ENCODE measurements around the gene PPP1R15A.
"Not testable (repeated sequence)": the region's sequence is repeated elsewhere in the genome, so short reads cannot be mapped to it uniquely, and the experiment has no call there.

The PPP1R15A gene

DNA sequence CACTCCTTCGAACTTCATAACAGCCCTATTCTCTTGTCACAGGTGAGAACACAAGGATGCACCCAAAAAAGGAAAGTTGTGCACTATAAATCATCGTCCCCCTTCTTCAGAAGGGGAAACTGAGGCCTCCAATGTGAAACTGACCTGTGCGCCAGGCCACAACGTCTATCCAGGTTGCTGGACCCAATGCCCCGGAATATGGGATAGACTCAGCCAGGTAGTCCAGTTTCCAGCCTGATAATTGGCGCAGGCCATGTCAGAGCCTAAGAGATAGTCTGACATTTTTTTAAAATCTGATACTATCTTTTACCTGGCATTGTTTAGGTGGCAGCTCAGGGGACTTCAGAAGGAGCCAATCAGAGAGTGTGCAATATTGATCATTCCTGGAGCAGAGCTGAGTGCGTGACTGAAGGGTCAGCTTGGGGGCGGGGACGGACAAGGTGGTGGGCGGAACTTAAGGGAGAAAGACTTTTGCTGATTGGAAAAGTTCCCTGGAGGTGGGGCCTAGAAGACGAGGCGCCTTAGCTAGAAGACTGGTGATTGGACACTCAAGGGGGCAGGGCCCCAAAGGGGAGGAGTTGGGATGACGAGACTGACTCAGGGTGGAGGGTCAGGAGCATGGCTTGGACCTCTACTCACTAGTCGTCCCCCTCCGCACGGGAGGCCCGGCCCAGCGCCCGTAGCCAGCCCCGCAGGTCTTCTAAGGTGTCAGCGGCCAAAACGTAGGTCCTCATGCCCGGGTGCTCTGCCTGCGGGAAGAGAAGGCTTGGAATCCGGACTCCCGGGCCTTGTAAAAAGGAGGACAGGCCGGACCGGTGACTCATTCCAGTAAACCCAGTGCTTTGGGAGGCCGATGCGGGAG lies 12.3 kb upstream of the PPP1R15A start:
- no peak for DNase-seq (ENCODE audit: low read depth)

DNA sequence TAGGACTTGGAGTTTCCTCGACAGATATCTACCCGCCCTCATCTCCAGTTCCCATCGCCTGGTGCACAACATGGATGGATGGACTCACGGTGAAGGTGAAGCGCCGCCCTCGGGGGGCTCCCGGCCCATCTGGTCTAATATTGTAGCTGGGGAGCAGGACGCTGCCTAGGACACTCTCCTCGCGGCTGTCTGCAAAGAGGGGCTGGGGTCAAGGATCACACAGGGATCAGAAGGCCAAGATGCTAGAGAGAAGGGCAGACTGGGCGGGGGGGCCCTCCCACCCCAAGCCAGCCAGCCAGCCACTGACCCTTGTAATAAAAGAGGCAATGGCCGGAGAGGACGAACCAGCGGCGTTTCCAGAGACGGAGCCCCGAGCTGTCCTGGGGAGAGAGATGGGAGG lies 10.9 kb upstream of the PPP1R15A start:
- DNase-seq (ENCODE audit: low read depth) = no peak

DNA sequence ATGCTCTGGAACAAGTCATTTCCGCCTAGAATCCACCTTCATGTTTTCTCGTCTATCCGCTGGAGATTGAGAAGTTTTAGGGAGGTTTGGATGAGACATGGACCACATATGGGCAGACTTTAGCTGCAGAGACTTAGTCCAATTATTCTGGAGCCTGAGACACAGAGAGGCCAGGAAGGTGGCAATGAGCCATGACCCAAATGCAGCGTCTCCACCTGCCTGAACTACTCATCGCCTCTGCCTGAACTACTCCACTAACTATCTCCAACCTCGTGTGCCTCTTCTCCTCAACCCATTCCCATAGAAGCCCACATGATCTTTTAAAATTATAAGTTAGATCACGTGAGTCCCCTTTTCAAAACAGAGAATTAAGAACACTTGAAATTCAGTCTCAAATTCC lies 9.4 kb upstream of the PPP1R15A start:
- DNase-seq (ENCODE audit: low read depth) = no peak

DNA sequence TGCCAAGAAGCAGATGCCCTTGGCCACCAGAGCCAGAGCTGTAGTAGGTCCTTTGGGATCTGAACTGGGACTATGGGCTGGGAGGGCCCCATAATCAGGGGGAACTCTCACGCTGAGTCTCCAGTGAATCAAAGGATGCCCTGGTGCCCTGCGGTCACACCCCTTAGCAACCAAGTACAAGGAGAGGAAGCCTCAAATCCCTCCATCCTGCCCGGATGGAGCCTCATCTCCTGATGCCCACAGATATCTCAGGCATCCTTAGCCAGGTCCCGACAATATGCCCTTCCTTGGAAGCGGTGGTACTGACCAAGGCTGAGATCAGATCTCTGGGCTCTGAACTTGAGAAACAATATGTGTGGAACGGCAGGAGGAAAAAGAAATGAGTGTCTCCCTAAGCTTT lies 5.5 kb upstream of the PPP1R15A start:
- DNase-seq (ENCODE audit: low read depth) = no peak

DNA sequence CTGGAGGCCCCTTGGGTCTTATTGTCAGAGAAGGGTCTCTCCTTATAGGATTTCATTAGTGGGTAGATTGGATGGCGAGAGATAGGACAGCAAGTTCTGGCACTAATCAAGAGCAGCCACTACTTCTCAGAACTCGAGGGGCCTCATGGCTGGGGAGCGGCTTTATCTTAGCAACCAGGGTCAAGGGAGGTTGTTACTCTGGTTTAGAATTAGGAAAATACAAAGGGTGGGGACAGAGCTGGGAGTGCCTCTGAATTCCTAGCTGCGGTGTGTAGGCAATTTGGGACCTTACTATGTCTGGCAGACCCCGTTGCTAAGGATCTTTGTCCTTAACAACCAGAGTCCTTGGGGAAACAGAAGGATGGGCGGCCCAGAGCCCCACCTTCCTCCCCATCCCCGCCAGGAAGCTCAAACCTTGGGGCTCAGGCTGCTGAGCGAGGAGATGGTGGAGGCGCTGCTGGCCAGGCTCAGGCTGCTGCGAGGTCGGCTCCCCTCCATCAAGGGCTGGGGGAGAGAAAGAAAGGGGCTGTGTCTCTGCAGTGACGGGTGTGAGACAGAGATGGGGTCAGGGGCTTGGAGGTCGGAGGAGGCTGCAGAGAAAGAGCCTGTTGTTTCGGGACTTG lies 5.0 kb upstream of the PPP1R15A start:
- DNase-seq (ENCODE audit: low read depth) = no peak

DNA sequence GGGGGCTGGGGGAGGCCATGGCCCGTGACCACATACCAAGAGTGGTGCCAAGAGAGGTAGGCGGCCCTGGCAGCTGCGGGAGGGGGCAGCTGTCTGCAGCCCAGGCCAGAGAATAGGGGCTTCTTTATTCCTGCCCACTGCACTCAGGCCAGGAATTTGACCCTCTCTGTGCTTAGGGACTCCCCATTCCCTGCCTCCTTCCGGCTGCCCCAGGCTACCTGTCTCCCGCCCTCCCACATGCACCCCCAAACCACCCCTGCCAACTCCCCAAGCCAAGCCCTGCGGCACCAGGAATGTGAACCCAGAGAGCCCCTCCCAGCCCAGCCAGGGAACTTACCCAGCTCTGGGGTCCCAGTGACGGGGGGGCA lies 4.5 kb upstream of the PPP1R15A start:
- DNase-seq (ENCODE audit: low read depth) = no peak

DNA sequence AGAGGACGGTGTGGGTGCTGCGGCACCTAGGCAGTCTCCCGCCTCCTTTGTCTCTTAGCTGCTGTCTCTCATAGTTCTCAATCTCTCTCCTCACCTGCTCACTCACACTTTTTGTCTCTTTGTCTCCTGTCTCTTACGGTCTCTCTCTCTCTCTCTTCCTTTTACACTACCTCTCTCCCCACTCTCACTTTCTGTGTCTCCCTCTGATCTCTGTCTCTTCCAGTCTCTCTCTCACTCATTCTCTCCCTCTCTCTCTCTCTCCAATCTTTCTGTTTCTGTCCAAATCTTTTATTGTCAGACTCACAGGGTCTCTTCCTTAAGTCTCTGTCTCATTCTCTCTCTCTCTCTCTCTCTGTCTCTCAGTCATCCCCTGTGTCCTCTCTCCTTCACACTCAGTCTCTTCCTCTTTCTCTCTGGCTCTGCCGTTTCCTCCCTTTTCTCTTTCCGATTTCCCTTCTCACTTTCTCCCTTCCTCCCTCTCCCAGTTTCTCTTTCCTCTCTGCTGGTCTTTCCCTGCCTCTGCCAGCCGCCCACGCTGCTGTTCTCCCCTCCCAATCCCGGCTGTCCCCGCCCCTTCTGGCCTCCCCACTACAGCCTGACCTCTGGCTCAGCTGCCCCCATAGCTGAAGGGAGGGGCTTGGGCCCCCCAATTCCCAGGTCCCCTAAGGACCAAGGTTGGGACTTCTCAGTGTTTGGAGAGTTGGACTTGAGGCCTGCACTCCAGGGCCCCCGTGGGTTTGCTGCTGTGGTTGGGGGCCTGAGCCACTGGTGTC lies 3.9 kb upstream of the PPP1R15A start, which contains the start of gene PLEKHA4:
Gene PLEKHA4 (minus strand): TSS at position 504 of the 773 bp plus-strand sequence. CDS start 997 bp downstream, outside the sequence.
- no peak for DNase-seq (ENCODE audit: low read depth)

DNA sequence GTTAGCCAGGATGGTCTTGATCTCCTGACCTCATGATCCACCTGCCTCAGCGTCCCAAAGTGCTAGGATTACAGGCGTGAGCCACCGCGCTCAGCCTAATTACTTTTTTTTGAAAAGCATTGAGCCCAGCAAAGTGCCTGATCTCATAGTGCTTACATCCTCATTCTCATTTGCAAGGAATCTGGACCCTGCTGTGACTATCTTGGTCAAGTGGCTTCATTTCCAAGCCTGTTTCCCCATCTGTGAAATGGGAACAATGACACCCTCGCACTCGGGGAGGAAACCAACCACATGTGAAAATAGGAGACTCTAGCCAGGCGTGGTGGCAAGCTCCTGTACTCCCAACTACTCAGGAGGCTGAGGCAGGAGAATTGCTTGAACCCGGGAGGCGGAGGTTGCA lies 2.2 kb upstream of the PPP1R15A start:
- no peak for DNase-seq (ENCODE audit: low read depth)

DNA sequence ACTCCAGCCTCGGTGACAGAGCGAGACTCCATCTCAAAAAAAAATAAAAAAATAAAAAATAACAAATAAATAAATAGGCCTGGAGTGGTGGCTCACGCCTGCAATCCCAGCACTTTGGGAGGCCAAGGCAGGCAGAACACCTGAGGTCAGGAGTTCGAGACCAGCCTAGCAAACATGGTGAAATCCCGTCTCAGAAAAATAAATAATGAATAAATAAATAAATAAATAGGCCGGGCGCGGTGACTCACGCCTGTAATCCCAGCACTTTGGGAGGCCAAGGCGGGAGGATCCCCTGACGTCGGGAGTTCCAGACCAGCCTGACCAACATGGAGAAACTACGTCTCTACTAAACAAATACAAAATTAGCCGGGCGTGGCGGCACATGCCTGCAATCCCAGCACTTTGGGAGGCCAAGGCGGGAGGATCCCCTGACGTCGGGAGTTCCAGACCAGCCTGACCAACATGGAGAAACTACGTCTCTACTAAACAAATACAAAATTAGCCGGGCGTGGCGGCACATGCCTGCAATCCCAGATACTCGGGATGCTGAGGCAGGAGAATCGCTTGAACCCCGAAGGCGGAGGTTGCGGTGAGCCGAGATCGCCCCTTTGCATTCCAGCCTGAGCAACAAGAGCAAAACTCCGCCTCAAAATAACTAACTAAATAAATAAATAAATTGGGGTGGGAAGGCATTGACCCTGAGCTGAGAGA lies 595 bp upstream of the PPP1R15A start:
- DNase-seq (ENCODE audit: low read depth) = not testable (repeated sequence)

DNA sequence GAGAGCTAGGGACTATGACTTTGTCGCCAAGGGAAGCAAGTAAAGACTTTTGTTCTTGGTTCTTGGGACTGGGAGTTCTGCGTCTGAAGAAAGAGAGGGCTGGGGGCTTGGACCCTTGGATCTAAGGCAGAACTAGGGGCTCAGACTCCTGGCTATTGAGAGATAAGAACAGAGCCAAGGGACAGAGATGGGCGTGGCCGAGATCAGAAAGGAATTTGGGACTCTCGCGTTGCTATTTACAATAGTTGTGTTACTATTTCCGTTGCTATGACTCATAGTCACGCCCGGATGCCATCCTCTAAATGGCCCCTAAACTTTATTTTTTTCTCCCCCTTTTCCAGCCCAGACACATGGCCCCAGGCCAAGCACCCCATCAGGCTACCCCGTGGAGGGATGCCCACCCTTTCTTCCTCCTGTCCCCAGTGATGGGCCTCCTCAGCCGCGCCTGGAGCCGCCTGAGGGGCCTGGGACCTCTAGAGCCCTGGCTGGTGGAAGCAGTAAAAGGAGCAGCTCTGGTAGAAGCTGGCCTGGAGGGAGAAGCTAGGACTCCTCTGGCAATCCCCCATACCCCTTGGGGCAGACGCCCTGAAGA lies 759 bp downstream of the PPP1R15A start:
- peak; percentile 59 for DNase-seq (ENCODE audit: low read depth)

DNA sequence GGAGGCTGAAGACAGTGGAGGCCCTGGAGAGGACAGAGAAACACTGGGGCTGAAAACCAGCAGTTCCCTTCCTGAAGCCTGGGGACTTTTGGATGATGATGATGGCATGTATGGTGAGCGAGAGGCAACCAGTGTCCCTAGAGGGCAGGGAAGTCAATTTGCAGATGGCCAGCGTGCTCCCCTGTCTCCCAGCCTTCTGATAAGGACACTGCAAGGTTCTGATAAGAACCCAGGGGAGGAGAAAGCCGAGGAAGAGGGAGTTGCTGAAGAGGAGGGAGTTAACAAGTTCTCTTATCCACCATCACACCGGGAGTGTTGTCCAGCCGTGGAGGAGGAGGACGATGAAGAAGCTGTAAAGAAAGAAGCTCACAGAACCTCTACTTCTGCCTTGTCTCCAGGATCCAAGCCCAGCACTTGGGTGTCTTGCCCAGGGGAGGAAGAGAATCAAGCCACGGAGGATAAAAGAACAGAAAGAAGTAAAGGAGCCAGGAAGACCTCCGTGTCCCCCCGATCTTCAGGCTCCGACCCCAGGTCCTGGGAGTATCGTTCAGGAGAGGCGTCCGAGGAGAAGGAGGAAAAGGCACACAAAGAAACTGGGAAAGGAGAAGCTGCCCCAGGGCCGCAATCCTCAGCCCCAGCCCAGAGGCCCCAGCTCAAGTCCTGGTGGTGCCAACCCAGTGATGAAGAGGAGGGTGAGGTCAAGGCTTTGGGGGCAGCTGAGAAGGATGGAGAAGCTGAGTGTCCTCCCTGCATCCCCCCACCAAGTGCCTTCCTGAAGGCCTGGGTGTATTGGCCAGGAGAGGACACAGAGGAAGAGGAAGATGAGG lies 1.5 kb downstream of the PPP1R15A start:
- DNase-seq (ENCODE audit: low read depth) = no peak

DNA sequence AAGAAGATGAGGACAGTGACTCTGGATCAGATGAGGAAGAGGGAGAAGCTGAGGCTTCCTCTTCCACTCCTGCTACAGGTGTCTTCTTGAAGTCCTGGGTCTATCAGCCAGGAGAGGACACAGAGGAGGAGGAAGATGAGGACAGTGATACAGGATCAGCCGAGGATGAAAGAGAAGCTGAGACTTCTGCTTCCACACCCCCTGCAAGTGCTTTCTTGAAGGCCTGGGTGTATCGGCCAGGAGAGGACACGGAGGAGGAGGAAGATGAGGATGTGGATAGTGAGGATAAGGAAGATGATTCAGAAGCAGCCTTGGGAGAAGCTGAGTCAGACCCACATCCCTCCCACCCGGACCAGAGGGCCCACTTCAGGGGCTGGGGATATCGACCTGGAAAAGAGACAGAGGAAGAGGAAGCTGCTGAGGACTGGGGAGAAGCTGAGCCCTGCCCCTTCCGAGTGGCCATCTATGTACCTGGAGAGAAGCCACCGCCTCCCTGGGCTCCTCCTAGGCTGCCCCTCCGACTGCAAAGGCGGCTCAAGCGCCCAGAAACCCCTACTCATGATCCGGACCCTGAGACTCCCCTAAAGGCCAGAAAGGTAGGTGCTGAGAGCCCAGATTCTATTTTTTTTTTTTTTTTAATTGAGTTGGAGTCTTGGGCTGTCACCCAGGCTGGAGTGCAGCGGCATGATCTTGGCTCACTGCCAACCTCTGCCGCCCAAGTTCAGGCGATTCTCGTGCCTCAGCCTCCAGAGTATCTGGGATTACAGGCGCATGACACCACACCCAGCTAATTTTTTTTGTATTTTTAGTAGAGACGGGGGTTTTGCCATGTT lies 2.3 kb downstream of the PPP1R15A start:
- no peak for DNase-seq (ENCODE audit: low read depth)

DNA sequence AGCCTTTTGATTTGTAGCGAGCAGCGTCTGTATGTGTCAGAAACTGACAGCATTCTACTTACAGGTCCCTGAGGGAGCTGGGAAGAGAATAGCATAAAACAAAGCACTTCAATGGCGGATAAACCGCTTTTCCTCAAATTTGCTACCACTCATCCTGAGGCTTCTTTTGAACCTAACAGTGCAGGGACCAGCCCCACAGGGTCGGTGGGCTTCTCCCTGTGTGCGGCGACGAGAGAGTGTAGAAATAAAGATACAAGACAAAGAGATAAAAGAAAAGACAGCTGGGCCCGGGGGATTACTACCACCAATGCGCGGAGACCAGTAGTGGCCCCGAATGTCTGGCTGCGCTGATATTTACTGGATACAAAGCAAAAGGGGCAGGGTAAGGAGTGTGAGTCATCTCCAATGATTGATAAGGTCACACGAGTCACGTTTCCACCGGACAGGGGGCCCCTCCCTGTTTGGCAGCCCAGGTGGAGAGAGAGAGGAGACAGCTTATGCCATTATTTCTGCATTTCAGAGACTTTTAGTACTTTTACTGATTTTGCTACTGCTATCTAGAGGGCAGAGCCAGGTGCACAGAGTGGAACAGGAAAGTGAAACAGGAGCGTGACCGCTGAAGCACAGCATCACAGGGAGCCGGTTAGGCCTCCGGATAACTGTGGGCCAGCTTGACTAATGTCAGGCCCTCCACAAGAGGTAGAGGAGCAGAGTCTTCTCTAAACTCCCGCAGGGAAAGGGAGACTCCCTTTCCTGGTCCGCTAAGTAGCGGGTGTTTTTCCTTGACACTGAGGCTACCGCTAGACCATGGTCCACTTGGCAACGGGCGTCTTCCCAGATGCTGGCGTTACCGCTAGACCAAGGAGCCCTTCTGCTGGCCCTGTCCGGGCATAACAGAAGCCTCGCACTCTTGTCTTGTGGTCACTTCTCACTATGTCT lies 4.1 kb downstream of the PPP1R15A start:
- DNase-seq (ENCODE audit: low read depth) = not testable (repeated sequence)

DNA sequence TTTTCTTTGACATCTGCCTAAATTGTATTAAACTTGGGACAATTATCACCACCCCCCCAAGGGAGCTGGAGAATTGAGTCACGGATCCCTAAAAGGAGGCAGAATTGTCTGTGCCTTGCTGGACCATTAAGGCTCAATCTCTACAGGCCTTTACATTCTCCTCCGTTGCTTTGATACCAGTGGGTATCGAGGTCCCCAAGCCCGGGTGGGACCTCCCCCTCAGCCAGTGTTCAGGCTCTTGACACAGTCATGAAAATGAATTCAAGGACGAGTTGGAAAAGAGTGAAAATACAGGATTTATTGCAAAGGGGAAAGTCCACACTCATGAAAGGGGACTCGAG lies 5.6 kb downstream of the PPP1R15A start:
- DNase-seq (ENCODE audit: low read depth) = no peak

DNA sequence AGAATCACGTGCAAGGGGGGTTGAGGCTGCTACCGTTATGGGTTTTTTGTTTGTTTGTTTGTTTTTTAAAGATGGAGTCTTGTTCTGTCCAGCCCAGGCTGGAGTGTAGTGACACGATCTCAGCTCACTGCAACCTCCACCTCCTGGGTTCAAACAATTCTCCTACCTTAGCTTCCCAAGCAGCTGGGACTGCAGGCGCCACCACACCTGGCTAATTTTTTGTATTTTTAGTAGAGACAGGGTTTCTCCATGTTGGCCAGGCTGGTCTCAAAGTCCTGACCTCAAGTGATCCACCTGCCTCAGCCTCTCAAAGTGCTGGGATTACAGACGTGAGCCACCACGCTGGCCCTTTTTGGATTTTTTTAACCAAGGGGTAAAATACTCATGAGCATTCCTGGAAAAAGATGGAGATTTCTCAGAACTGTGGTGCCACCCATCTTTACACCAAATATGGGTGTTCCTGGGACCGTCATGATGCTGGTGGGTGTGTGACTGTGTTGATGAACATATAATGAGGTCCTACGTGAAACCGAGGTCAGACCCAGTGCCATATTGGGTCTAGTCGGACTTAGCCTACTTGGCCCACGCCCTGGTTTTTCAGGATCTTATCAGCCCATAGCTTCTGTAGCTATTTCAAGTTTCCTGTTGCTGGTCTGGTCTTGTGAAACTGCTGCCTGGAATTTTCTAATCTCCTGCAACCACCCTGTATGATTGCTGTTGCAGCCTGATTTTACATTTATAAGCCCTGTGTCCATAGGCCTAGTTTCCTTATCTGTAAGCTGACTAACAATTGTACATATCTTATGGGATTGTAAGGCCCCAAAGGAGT lies 6.2 kb downstream of the PPP1R15A start:
- no peak for DNase-seq (ENCODE audit: low read depth)

DNA sequence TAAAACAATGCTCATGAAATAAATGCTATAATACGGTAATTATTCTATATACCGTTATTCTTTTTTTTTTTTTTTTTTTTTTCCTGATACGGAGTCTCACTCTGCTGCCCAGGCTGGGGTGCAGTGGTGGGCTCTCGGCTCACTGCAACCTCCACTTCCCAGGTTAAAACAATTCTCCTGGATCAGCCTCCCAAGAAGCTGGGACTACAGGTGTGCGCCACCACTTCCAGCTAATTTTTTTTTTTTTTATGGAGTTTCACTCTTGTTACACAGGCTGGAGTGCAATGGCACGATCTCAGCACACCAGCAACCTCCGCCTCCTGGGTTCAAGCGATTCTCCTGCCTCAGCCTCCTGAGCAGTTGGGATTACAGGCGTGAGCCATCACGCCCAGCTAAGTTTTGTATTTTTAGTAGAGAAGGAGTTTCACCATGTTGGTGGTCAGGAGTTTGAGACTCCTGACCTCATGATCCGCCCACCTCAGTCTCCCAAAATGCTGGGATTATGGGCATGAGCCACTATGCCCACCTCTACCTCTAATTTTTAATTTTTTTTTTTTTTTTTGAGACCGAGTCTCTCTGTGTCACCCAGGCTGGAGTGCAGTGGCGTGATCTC lies 6.9 kb downstream of the PPP1R15A start:
- no peak for DNase-seq (ENCODE audit: low read depth)

DNA sequence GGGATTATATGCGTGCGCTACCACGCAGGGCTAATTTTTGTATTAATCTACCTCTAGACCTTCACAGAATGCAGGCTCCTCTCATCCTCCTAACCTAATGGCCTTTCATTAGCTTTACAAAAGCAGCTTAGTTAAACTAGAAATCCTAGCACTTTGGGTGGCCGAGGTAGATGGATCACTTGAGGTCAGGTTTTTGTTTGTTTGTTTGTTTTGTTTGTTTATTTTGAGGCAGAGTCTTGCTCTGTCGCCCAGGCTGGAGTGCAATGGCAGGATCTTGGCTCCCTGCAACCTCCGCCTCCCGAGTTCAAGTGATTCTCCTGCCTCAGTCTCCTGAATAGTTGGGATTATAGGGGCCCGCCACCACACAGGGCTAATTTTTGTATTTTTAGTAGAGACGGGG lies 7.5 kb downstream of the PPP1R15A start:
- DNase-seq (ENCODE audit: low read depth) = not testable (repeated sequence)

Measured in activated gamma-delta T cell treated with anti-CD3 and anti-CD28 coated beads, Interleukin-2, amount 50 U/mL, for 16 hours (primary cell).